GM19238 (cell line): ENCODE results near the gene APPBP2.
"Not testable (repeated sequence)": the region's sequence is repeated elsewhere in the genome, so short reads cannot be mapped to it uniquely, and the experiment has no call there.

Experiments used
- DNase-seq: peaks from one replicate; pipeline ENCODE4 v3.0.0; 2011; ENCODE audit warnings: low spot score; ENCODE audit not compliant: insufficient read length

The APPBP2 gene

GRCh38 chr17:60534010-60534555, 8.0 kb upstream of the APPBP2 start:
- no peak for DNase-seq

- DNase-seq = no peak
Observed at GRCh38 chr17:60529806-60530205, 3.8 kb upstream of the APPBP2 start.

DNA sequence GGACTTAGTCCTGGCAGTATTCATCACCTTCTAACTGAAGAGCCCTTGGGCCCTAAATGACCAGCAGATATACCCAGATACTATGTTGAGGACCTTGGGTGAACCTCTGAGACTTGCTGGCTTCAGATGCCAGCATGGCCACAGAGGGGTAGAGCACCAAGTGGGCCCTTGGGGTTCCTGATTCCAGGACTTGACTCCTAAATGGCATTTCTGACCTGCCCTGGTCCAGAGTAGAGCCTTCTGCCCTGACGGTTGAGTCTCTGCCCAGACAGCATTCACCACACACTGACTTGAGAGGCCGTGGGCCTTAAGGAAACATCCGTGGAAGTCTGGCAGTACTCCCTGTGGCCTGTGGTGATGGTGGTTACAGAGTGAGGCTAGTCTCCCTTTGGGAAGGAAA, 2.8 kb upstream of the APPBP2 start:
- DNase-seq = no peak

DNA sequence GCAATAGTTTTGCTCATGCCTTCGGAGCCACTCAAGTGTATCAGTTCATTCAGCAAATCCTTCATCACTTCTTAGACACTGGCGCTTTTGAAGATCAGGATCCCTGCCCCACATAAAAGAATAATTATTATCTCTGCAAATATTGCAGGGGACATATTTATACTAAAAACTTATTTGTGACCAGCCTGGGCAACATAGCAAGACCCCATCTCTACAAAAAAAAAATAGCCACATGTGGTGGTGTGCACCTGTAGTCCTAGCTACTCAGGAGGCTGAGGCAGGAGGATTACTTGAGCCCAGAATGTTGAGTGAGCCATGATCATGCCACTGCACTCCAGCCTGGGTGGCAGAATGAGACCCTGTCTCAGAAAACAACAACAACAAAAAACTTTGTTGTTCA, 1.7 kb upstream of the APPBP2 start:
- no peak for DNase-seq

- DNase-seq = no peak
Observed at GRCh38 chr17:60526726-60527125, 684 bp upstream of the APPBP2 start.

DNA sequence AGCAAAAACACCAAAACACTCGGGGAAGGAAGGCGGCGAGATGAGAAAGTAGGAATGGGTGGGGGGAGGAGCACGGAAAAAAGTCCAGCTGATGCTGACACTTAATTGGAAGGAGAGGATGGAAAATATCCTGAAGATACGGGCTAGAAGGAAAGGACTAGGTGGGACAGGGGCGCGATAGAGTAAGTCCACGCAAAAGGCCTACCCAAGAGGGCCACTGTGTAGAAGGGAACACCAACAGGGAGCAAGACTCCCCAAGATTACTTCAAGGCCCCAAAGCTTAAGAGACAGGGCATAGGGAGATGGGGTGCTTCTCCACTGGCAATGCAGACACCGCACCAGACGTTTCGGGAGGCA, 736 bp downstream of the APPBP2 start:
- no peak for DNase-seq

- no peak for DNase-seq
Observed at GRCh38 chr17:60524463-60525327, 1.3 kb downstream of the APPBP2 start.

- DNase-seq = no peak
Observed at GRCh38 chr17:60523822-60524221, 2.2 kb downstream of the APPBP2 start.

DNA sequence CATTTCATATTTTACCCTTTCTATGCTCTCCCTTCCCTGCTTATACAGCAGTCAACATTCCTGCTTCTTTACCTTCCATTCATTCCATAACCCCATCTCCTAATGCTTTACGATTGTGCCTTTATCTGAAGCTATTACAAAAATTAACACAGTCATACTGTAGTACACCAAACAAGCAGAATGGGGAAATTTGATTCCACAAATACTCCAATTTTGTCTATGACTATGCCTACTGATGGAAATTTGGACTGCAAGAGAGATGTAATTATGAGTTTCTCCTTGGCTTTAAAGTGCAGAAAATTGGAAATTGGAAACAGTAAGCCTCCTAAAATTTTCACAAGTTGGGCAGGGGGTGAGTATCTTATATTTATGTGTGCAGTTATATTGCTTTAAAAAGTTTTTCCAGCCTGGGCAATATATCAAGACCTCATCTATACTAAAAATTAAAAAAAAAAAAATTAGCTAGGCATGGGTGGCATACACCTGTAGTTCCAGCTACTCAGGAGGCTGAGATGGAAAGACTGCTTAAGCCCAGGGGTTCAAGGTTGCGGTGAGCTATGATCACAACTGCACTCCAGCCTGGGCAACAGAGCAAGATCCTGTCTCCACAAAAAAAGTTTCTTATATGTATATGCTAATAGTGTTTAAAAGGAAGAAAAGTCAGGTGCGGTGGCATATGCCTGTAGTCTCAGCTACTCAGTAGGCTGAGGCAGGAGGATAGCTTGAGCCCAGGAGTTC, 3.0 kb downstream of the APPBP2 start:
- no peak for DNase-seq

GRCh38 chr17:60519795-60520194, 6.2 kb downstream of the APPBP2 start:
- no peak for DNase-seq

GRCh38 chr17:60515683-60516082, 10.4 kb downstream of the APPBP2 start:
- DNase-seq = not testable (repeated sequence)

DNA sequence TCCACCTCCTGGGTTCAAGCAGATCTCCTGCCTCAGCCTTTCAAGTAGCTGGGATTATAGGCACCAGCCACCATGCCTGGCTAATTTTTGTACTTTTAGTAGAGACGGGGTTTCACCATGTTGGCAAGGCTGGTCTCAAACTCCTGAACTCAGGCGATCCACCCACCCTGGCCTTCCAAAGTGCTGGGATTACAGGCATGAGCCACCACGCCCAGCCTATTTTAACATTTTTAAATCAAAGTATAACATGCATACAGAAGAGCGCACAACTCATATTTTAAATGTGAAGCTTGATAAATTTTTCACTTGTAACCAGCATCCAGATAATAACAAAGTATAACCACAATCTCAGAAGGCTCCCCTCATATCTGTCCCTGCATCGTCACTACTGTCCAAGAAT, 10.8 kb downstream of the APPBP2 start:
- not testable (repeated sequence) for DNase-seq

DNA sequence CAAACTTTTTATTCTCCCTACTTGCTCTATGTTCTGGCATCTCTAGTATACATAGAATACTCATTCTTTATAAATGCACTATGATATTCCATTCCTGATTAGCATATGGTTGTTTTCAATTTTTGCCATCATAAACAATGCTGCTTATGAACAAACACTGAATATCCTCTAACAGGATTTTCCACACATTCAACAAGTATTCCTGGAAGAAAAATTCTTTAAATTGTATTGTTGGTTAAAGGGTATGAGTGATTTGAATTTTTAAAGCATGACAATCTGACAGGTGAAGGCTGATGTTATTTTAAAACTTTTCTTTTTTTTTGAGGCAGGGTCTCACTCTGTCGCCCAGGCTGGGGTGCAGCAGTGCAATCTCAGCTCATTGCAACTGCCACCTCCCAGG, 11.5 kb downstream of the APPBP2 start:
- no peak for DNase-seq

DNA sequence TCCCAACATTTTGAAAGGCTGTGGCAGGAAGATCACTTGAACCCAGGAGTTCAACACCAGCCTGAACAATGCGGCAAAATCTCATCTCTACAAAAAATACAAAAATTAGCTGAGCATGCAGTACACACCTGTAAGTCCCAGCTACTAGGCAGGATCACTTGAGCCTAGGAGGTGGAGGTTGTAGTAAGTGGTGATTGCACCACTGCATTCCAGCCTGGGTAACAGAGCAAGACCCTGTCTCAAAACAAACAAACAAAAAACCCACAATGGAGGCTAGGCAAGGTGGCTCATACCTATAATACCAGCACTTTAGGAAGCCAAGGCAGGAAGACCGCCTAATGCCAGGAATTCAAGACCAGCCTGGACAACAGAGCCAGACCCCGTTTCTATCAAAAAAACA, 12.0 kb downstream of the APPBP2 start:
- no peak for DNase-seq

GRCh38 chr17:60513014-60513413, 13.0 kb downstream of the APPBP2 start:
- DNase-seq = no peak

- no peak for DNase-seq
Observed at GRCh38 chr17:60510723-60511122, 15.3 kb downstream of the APPBP2 start.

DNA sequence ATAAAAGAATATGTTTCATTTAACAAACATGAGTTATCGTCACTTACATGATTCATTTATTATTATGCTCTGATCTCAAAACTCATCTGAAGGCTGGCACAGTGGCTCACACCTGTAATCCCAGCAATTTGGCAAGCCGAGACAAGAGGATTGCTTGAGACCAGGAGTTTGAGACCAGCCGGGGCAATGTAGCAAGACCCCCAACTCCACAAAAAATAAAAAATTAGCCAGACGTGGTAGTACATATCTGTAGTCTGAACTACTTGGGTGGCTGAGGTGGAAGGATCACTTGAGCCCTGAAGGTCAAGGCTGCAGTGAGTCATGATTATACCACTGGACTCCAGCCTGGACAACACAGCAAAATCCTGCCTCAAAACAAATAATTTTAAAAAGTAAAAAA, 16.0 kb downstream of the APPBP2 start:
- no peak for DNase-seq

DNA sequence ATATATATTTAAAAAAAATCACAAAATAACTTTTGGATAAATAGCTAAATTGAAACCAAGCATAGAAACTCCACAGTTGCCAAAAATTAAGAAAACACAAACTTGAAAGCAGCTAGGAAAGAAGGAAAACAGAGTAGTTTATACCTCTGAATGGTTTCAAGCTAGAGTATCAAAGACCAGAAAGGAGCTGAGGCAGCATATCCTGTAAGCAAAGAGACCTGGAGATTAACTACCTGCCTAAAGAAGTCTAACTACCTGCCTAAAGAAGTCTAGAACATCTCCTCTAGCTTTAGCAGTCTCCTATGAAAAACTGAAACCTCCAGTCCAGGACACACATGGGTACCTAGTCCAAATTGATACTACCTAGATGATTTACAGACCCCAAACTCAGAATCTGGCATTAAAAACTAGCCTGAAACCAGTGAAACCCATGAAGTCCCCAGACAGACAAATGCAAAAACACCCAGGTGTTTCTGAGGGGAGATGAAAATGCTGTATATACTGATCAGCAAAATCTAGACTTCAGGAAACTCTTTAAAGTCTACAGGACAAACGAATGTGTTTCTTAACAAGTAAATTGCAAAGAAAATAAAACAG, 17.6 kb downstream of the APPBP2 start:
- DNase-seq = peak; percentile 9

GRCh38 chr17:60506312-60506711, 19.7 kb downstream of the APPBP2 start:
- DNase-seq = no peak

DNA sequence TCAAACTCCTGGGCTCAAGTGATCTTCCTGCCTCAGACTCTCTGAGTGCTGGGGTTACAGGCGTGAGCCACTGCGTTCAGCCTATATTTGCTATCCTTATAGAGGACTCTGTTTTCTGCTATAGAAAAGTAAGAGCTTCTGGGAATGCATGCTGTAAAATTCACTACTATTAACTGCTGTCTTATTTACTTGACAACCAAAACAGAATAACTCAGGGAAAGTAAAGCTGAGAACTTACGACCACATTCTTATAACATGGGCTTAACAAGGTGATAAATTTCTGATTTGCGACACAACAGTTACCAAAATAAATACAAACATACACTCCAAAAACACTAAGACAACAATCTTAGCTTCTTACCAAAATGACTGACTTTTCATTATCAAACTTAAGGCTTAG, 23.9 kb downstream of the APPBP2 start:
- DNase-seq = no peak

GRCh38 chr17:60501589-60501988, 24.5 kb downstream of the APPBP2 start:
- no peak for DNase-seq

DNA sequence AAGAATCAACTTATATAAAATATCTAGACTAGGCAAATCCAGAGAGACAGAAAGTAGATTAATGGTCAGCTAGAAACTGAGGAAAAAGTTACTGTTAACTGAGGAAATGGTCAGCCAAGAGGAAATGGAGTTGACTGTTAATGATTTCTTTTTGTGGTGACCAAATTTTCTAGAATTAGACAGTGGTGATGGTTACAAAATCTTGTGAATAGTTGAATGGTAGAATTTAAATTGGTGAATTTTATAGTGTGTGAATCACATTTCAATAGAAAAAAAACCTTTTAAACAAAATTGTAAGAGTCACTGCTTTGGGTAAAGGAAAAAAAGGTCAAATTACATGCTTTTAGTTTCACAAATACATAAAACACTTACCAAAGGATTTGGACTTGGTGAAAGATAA, 30.0 kb downstream of the APPBP2 start:
- no peak for DNase-seq
